ENCODE measurements around the gene DNAH7. TPM values are rescaled to one million over a fixed set of nuclear protein-coding genes. Genes with fewer than 3 reads are reported as not detected.

DNAH7 gene
- total and polyA plus RNA-seq, 2 of the 4 experiments (the other 2 are of a cell fraction): 0.22 to 0.36 TPM

DNA sequence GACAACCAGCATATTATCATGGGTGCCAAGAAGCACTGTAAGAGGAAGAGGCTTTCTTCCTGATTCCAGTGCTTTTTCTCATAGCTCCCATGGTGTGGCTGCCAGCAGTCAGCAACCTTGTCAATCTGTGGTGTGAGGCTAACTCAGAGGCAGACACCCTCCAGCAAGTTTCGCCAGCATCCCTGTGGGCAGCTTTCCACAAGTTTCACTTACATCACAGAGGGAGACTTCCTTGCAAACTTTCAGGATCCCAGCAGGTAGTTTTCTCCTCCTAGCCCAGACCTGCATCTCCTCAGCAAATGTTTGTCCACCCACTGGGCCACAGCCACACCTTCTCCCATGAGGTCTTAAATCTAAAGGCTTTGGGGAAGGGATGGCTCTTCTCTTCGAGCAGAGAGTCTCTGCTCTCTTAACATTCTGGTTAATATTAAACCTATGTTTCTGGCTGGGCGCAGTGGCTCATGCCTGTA is 9.1 kb downstream of the DNAH7 start:
- intact Hi-C loops (cut with micrococcal nuclease) (no loop called here), in situ Hi-C loops (cut with MboI; ENCODE audit: low sequenced_read_pairs) (loop anchor here (25.0 kb wide), 1 partner anchor 547 kb away; no protein-coding TSS in a partner anchor), dilution Hi-C loops (cut with HindIII; ENCODE audit: low sequenced_read_pairs, unreplicated experiment) (no loop called here)
- Histone ChIP-seq H4K91ac (ENCODE audit: insufficient read depth, low read depth, low read length) (no peak overlapping the region), H3K79me1 (ENCODE audit: low read depth in 1 of 2, low read length in 2 of 2) (no peaks in the 10 kb centered on the region), H3K9me3 (ENCODE audit: control insufficient read depth, insufficient read depth, low read length) (no peaks in the 10 kb centered on the region), H3K27ac (ENCODE audit: insufficient read depth, low read length) (no peak overlapping the region), H3K18ac (ENCODE audit: low read depth, low read length) (no peak overlapping the region), H3K9ac (ENCODE audit: low read depth, low read length) (no peak overlapping the region), H2BK120ac (ENCODE audit: low read depth, low read length) (no peak overlapping the region), H3K4me1 (ENCODE audit: control insufficient read depth, insufficient read depth, low read length) (no peaks in the 10 kb centered on the region), H2AFZ (replicated peaks; ENCODE audit: low read length, poor library complexity) (no peak overlapping the region), H2AK9ac (replicated peaks; ENCODE audit: low read depth, low read length, poor library complexity) (no peak overlapping the region), H2BK15ac (ENCODE audit: low read depth, low read length) (no peak overlapping the region), H3K56ac (ENCODE audit: extremely low read depth, insufficient read depth, low read length) (no peak overlapping the region), H4K5ac (ENCODE audit: low read depth, low read length) (no peak overlapping the region), H4K20me1 (ENCODE audit: insufficient read depth, low read length) (no peaks in the 10 kb centered on the region), H3K4me2 (ENCODE audit: low read depth, low read length) (no peak overlapping the region), H3K14ac (replicated peaks; ENCODE audit: low read depth, low read length) (no peak overlapping the region), H3K27me3 (ENCODE audit: control insufficient read depth, insufficient read depth, low read length) (no peaks in the 10 kb centered on the region), H3K9me1 (ENCODE audit: insufficient read depth, low read length) (no peaks in the 10 kb centered on the region), H3K4me3 (ENCODE audit: insufficient read depth, low read depth, low read length) (no peak overlapping the region), H3K23ac (ENCODE audit: low read depth, low read length) (no peak overlapping the region), H2AK5ac (ENCODE audit: low read depth, low read length) (no peak overlapping the region), H2BK5ac (ENCODE audit: low read depth, low read length, poor library complexity, severe bottlenecking) (no peak overlapping the region), H3K4ac (ENCODE audit: low read depth, low read length) (no peak overlapping the region), H2BK20ac (ENCODE audit: low read depth, low read length) (no peak overlapping the region), H3K36me3 (ENCODE audit: control insufficient read depth, insufficient read depth, low read length) (no peaks in the 10 kb centered on the region), H4K8ac (ENCODE audit: low read depth in 2 of 2, low read length in 2 of 2) (no peak overlapping the region)
- TF ChIP-seq, protein P1, sequence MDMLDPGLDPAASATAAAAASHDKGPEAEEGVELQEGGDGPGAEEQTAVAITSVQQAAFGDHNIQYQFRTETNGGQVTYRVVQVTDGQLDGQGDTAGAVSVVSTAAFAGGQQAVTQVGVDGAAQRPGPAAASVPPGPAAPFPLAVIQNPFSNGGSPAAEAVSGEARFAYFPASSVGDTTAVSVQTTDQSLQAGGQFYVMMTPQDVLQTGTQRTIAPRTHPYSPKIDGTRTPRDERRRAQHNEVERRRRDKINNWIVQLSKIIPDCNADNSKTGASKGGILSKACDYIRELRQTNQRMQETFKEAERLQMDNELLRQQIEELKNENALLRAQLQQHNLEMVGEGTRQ (IDR thresholded peaks at IDR 0.05; ENCODE audit: low read depth, low read length): no peak
- TF ChIP-seq NFE2L2 (IDR thresholded peaks at IDR 0.05; ENCODE audit: low read depth, low read length) (no peak), POLR2A (IDR thresholded peaks at IDR 0.05; ENCODE audit: low read depth, low read length) (no peak), MAFK (IDR thresholded peaks at IDR 0.05; ENCODE audit: low read depth, low read length) (no peak)
- BruUV-seq (replicated peaks): no TSS peak
- DNase-seq: no peak
- no peak for ATAC-seq (ENCODE audit: low read depth)
- POLR2A ChIA-PET (ENCODE audit: unreplicated experiment): no interaction called here
- CTCF ChIA-PET: no interaction called here
- WGBS, 2 experiments (ENCODE audit: extremely low coverage in 2 of 2, insufficient read length in 1 of 2): no CpG with 5 or more reads among the region's 3 CpGs

Data from IMR-90 (cell line).